Brain microvascular endothelial cell (primary cell): ENCODE results near the gene IL17REL.

Experiments
- DNase-seq: peaks from one replicate; pipeline ENCODE4 v3.0.0-alpha.2; 2020
- H3K27ac ChIP-seq: fragments of 250-450 bp; sonication (Bioruptor Pico); 2 replicates; pipeline ENCODE4 v1.5.1; 2020; ENCODE audit warnings: mild to moderate bottlenecking, moderate library complexity
- H3K27me3 ChIP-seq: fragments of 250-450 bp; sonication (Bioruptor Pico); replicated peaks from 2 replicates; pipeline ENCODE4 v1.5.1; 2020; ENCODE audit warnings: mild to moderate bottlenecking
- H3K36me3 ChIP-seq: fragments of 250-450 bp; sonication (Bioruptor Pico); replicated peaks from 2 replicates; pipeline ENCODE4 v1.5.1; 2020; ENCODE audit warnings: mild to moderate bottlenecking
- H3K4me3 ChIP-seq: 2 replicates; pipeline ENCODE4 v1.5.1; 2011; ENCODE audit warnings: low read depth, mild to moderate bottlenecking, control low read depth, low read length, moderate library complexity
- CTCF ChIP-seq: IDR thresholded peaks from 2 replicates; pipeline ENCODE4 v1.5.1; 2011; ENCODE audit warnings: low read depth, mild to moderate bottlenecking, moderate library complexity, low read length, control low read depth, inconsistent platforms; ENCODE audit errors: missing control alignments
- in situ Hi-C: cut with HindIII; loops from 2 replicates; pipeline ENCODE4 v1.10.0; 2017; ENCODE audit warnings: low sequenced_read_pairs, low pct_ligation_motif_present

The IL17REL gene

GRCh38 chr22:49977578-49977977, 35.0 kb downstream of the IL17REL start:
- Histone ChIP-seq H3K27me3 (no peaks in the 10 kb centered on the region), H3K36me3 (no peaks in the 10 kb centered on the region), H3K27ac (no peak overlapping the region), H3K4me3 (no peak overlapping the region)
- TF ChIP-seq CTCF, result no peak
- DNase-seq, result no peak
- in situ Hi-C loops, result no loop called here

DNA sequence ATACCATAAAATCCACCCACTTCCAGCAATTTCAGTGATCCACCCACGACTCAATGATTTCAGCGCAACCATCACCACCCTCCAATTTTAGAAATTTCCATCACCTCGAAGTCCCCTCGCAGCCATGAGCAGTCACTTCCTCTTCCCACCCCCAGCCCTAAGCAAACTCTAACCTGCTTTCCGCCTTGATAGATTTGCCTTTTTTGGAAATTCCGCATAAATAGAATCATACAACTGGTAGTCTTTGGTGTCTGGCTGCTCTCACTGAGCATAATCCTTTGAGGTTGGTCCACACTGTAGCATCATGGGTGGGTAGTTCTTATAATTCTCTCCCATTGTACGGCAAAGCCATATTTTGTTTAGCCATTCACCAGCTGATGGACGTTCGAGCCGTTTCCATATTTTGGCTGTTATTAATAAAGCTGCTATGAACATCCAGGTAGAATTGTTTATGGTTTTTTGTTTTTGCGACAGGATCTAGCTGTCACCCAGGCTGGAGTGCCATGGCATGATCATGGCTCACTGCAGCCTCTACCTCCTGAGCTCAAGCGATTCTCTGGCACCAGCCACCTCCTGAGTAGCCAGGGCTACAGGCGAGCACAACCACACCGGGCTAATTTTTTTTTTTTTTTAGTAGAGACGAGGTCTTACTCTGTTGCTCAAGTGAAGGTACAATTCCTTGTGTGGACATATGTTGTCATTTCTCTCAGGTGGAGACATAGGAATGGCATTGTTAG, 36.0 kb downstream of the IL17REL start:
- no peak overlapping the region for H3K4me3 ChIP-seq
- no peak overlapping the region for H3K27ac ChIP-seq
- DNase-seq, result no peak
- H3K27me3 ChIP-seq, result no peaks in the 10 kb centered on the region
- in situ Hi-C loops, result no loop called here
- no peak for TF ChIP-seq CTCF
- no peaks in the 10 kb centered on the region for H3K36me3 ChIP-seq

DNA sequence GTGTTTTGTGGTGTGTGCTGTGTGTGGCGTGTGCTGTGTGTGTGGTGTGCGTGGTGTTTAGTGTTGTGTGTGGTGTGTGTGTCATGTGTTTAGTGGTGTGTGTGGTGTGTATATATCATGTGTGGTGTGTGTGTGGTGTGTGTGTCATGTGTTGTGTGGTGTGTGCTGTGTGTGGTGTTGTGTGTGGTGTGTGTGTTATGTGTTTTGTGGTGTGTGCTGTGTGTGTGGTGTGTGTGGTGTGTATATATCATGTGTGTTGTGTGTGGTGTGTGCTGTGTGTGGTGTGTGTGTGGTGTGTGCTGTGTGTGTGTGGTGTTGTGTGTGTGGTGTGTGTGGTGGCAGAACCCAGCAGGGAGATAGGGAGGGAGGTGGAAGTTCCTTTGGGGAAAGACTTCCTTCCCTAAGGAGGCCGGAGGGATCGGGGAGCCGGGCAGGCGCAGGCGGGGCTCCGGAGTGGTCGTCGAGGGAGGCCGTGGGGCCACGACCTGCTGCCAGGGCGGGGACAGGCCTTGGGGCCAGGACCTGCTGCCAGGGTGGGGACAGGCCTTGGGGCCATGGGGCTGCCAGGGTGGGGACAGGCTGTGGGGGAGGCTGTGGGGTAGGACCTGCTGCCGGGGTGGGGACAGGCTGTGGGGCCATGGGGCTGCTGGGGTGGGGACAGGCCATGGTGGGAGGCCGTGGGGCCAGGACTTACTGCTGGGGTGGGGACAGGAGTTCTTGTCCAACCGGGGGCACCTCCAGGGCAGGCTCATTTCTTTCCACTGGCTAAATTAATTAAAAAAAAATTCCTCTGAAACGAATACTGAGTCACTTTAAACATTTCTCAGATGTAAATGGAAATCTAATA, 36.8 kb downstream of the IL17REL start:
- no peak for TF ChIP-seq CTCF
- no peak for DNase-seq
- Histone ChIP-seq H3K27me3 (no peaks in the 10 kb centered on the region), H3K4me3 (no peak overlapping the region), H3K36me3 (no peaks in the 10 kb centered on the region), H3K27ac (no peak overlapping the region)
- in situ Hi-C loops, result no loop called here

GRCh38 chr22:49973018-49973961, 39.3 kb downstream of the IL17REL start:
- Histone ChIP-seq H3K4me3 (no peak overlapping the region), H3K36me3 (no peaks in the 10 kb centered on the region), H3K27ac (no peak overlapping the region), H3K27me3 (no peaks in the 10 kb centered on the region)
- in situ Hi-C loops, result no loop called here
- no peak for TF ChIP-seq CTCF
- DNase-seq, result no peak

DNA sequence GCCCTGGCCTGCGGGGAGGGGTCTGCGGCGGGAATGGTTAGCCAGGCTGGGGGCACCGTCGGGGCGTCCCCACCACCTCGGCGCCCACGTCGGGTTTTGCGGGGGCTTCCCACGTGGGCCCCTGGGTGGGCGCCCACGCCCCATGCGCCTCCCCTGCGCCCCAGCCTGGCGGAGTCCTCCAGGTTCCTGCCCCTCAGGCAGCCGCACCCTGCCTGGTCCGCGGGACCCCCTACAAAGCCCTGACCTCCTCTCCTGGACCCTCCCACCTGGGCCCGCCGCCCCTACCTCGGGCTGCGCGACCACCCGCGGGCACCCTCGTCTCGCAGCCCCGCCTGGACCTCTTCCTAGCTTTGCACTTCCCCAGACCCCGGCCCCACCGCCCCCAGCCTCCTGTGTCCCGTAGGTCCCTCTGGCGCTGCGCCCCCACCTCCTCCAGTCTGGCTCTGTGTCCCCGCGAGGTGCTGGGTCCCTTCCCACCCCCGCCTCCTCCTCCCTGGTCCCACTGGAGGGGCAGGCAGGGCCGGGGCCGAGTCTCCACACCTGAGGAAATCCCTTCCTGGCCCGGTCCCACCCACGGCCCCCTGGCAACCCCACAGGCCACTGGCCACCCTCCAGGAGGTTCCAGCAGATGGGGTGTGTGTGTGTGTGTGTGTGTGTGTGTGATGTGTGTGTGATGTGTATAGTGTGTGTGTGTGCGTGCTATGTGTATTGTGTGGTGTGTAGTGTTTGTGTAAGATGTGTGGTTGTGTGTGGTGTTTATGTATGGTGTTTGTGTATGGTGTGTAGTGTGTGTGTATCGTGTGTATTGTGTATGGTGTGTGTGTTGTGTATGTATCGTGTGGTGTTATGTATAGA, 40.2 kb downstream of the IL17REL start:
- TF ChIP-seq CTCF, result no peak
- H3K4me3 ChIP-seq, result no peak overlapping the region
- H3K36me3 ChIP-seq, result no peaks in the 10 kb centered on the region
- H3K27ac ChIP-seq, result no peak overlapping the region
- DNase-seq, result no peak
- no peaks in the 10 kb centered on the region for H3K27me3 ChIP-seq
- in situ Hi-C loops, result no loop called here
